Fibroblast of the conjunctiva (primary cell): ENCODE data around the gene TCIRG1.
"Not testable (repeated sequence)": the region's sequence is repeated elsewhere in the genome, so short reads cannot be mapped to it uniquely, and the experiment has no call there.

Experiments
- DNase-seq: peaks from one replicate; pipeline ENCODE4 v3.0.0-alpha.2; 2010; ENCODE audit warnings: low read depth

Gene TCIRG1

GRCh38 chr11:68083517-68083916 lies 44.7 kb downstream of the TCIRG1 start:
- DNase-seq, result no peak

- DNase-seq, result no peak
Measured at GRCh38 chr11:68089679-68090078, 50.9 kb downstream of the TCIRG1 start.

DNA sequence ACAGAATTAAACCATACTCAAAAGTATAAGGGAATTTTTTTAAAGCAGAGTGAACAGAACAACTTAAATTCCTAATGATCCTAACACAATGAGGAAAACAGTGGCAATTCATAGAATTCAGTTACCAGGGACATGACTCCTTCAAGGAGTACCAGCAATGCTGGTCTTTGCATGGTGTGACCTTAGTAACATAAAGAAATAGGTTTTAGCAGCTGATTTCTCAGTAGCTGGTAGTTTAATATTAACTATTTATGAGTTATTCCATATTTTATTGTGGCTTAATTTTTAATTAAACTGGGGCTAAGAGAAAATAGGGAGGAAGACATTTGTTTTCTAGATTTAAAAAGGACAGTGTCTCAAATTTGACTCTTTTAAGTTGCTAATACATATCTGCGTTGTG lies 51.5 kb downstream of the TCIRG1 start:
- DNase-seq, result no peak

DNA sequence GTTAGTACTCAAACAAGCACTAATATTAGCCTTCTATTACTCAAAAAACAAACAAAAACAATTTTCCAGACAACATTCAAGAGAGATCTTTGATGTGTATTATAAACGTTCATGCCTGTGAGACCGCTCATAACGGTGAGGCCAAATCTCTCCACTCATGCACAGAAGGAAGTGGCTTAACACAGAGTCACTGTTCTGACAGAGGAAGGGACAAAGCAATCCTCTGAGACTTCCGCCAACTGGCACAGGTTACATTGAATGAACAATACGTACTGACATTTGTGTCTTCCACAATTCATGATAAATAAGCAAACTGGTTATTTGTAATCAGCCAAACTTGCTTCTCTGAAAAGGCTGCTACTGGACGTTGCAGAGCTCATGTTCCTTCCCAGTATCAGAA lies 51.9 kb downstream of the TCIRG1 start:
- DNase-seq, result no peak

DNA sequence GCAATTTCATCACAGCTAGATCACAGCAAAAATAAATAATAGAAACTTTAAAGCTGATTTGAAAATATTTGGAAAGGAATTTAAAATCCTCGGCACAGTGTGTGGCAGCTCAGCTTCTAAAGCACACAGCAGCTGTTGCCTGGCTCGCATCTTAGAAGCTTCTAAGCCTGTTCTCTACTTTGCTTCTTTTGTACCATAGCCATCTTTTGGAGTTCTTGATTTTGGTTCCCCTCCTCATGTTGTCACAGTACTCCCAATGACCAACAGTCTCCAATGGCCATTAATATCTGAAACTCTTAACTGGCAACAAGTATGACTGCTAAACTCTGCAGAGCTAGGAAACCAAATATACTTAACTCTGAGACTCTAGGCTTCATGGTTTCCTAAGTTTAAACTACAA lies 53.6 kb downstream of the TCIRG1 start:
- no peak for DNase-seq

- DNase-seq, result not testable (repeated sequence)
Measured at GRCh38 chr11:68092946-68093345, 54.1 kb downstream of the TCIRG1 start.

DNA sequence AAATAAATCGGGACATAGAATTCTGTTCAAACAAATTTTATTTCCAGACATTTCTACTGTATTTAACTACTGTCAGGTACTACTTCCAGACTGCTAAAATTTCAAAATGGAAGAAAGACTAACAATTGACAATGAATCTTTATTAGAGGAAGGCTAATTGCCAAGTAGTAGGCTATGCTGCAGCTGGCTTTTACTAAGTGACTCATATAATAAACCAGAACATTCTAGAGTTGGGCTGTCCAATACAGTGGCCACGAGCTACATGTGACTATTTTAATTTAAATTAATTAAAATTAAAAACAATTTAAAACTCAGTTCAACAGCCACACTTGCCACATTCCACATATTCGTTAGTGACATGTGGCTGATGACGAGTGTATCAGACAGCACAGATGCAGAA lies 54.7 kb downstream of the TCIRG1 start:
- no peak for DNase-seq

GRCh38 chr11:68096962-68097361 lies 58.1 kb downstream of the TCIRG1 start:
- no peak for DNase-seq

GRCh38 chr11:68099057-68099456 lies 60.2 kb downstream of the TCIRG1 start:
- DNase-seq, result no peak

- no peak for DNase-seq
Measured at GRCh38 chr11:68099474-68100405, 60.9 kb downstream of the TCIRG1 start.
